ENCODE measurements around the gene SLC25A23. TPM values are rescaled to one million over a fixed set of nuclear protein-coding genes. Genes with fewer than 3 reads are reported as not detected.
A peak's percentile ranks its signal among the peaks of the same experiment; 100 is the strongest.

The SLC25A23 gene
- total and polyA plus RNA-seq, 2 donors (not counting 1 experiment from before 2014, with no cell fraction given), result 9.3 to 25.3 TPM

GRCh38 chr19:6464070-6464873, 4.7 kb upstream of the SLC25A23 start, which contains the start of gene CRB3:
Gene CRB3, plus strand, starts transcription at chr19:6464271. Its CDS starts 431 bp downstream, at chr19:6464702.
- H3K4me1 Mint-ChIP-seq, result peaks cover 21% of the 10 kb centered on the region
- H3K9ac ChIP-seq (ENCODE audit: low read length), result peak within 1 kb of the TSS; percentile 45
- peak within 1 kb of the TSS; percentile 85 for H3K4me2 ChIP-seq (replicated peaks; ENCODE audit: low read depth, low read length, poor library complexity, severe bottlenecking)
- peaks cover 0 to 10% (median 0%) of the 10 kb centered on the region in 3 donors for H3K9me3 ChIP-seq (ENCODE audit: control extremely low read depth in 1 of 3, control insufficient read depth in 2 of 3, insufficient read depth in 1 of 3, low read length in 2 of 3)
- 13% methylated on average over 64 of the region's 65 CpGs for WGBS (ENCODE audit: insufficient coverage)
- peak within 1 kb of the TSS in 4 of 5 experiments; percentile 23 to 50 (median 32) for H3K4me3 ChIP-seq (ENCODE audit: control extremely low read depth in 1 of 5, extremely low read depth in 1 of 5, insufficient read depth in 1 of 5, low read depth in 2 of 5, low read length in 4 of 5)
- no peaks in the 10 kb centered on the region for H3K9me3 Mint-ChIP-seq (ENCODE audit: insufficient read depth)
- ChIA-PET POLR2A (interaction anchor here (1.1 kb wide), 1 partner anchor 17 kb away, joined by 4 read pairs; the partner anchor contains the start of gene DENND1C), CTCF (no interaction called here)
- H3K27ac ChIP-seq (ENCODE audit: low read length in 2 of 2), result no peak within 1 kb of the TSS
- peak within 1 kb of the TSS; percentile 26 for H3K27ac Mint-ChIP-seq
- intact Hi-C loops (cut with micrococcal nuclease), result no loop called here
- TF ChIP-seq EZH2 (IDR thresholded peaks at IDR 0.05; ENCODE audit: borderline replicate concordance, insufficient read depth, low read depth, low read length, poor library complexity, severe bottlenecking) (no peak), CTCF (IDR thresholded peaks at IDR 0.05) (no peak)
- H3K4me3 Mint-ChIP-seq, result peak within 1 kb of the TSS; percentile 71
- H4K20me1 ChIP-seq (ENCODE audit: control insufficient read depth, insufficient read depth, low read length, poor library complexity, severe bottlenecking), result no peaks in the 10 kb centered on the region
- peaks cover 0 to 15% (median 6%) of the 10 kb centered on the region in 4 experiments for H3K27me3 ChIP-seq (replicated peaks in 1 of 4; ENCODE audit: control extremely low read depth in 1 of 4, control insufficient read depth in 3 of 4, insufficient read depth in 4 of 4, low read length in 3 of 4)
- H2AFZ ChIP-seq (ENCODE audit: insufficient read depth, low read depth, low read length, poor library complexity, severe bottlenecking), result peak within 1 kb of the TSS; percentile 70
- H3K79me2 ChIP-seq (ENCODE audit: control insufficient read depth, insufficient read depth, low read length), result no peaks in the 10 kb centered on the region
- DNase-seq (peak; percentile 50), ATAC-seq (ENCODE audit: low read depth) (no peak)
- no peaks in the 10 kb centered on the region for H3K27me3 Mint-ChIP-seq
- peaks cover 11 to 21% of the 10 kb centered on the region in 2 donors for H3K4me1 ChIP-seq (ENCODE audit: control insufficient read depth in 2 of 2, insufficient read depth in 2 of 2, low read length in 2 of 2)
- peaks cover 0 to 12% of the 10 kb centered on the region in 2 experiments for H3K36me3 ChIP-seq (replicated peaks in 1 of 2; ENCODE audit: control extremely low read depth in 1 of 2, control insufficient read depth in 1 of 2, extremely low read depth in 1 of 2, insufficient read depth in 2 of 2, low read length in 1 of 2)

All from B cell (primary cell).